GM12891 (cell line): ENCODE measurements around the gene TTYH1.

Source experiments
- PAX5 ChIP-seq: IDR thresholded peaks from 2 replicates; pipeline ENCODE4 v1.6.1; 2011; ENCODE audit warnings: low read length, moderate library complexity, mild to moderate bottlenecking; ENCODE audit not compliant: insufficient read depth, severe bottlenecking
- POLR2A ChIP-seq: IDR thresholded peaks from 2 replicates; pipeline ENCODE4 v1.6.1; 2011; ENCODE audit warnings: low read depth, low read length, control low read depth
- POLR2AphosphoS5 ChIP-seq: IDR thresholded peaks from 2 replicates; pipeline ENCODE4 v1.6.1; 2011; ENCODE audit warnings: low read depth, low read length, control low read depth
- POU2F2 ChIP-seq: IDR thresholded peaks from 2 replicates; pipeline ENCODE4 v1.6.1; 2011; ENCODE audit warnings: low read depth, mild to moderate bottlenecking, control low read depth, low read length, moderate library complexity
- SPI1 ChIP-seq: IDR thresholded peaks from 2 replicates; pipeline ENCODE4 v1.6.1; 2011; ENCODE audit warnings: low read depth, low read length, control low read depth
- TAF1 ChIP-seq: IDR thresholded peaks from 2 replicates; pipeline ENCODE4 v1.6.1; 2011; ENCODE audit warnings: low read depth, low read length, control low read depth

GRCh38 chr19:54393381-54393780 lies 21.9 kb upstream of the TTYH1 start:
- no peak for TF ChIP-seq POLR2AphosphoS5
- no peak for TF ChIP-seq POLR2A
- TF ChIP-seq TAF1 = no peak
- TF ChIP-seq SPI1 = no peak
- no peak for TF ChIP-seq PAX5
- no peak for TF ChIP-seq POU2F2
